GM12878 (cell line): Measurements from ENCODE around the gene NRIP3.

ENCODE experiments used
- ETV6 ChIP-seq, 2 experiments: fragments of 450-650 bp in 1 of 2; IDR thresholded peaks in 1 of 2; conservative IDR thresholded peaks in 1 of 2; 2 replicates each; pipeline ENCODE4 v1.6.1; 2014; ENCODE audit warnings: antibody characterized with exemption in 1 of 2, borderline replicate concordance in 1 of 2, low read depth in 1 of 2, mild to moderate bottlenecking in 1 of 2, moderate library complexity in 1 of 2
- SIN3A ChIP-seq: IDR thresholded peaks from 2 replicates; pipeline ENCODE4 v1.6.1; 2012; ENCODE audit warnings: low read depth, low read length, improper control_type of control experiment
- ZNF207 ChIP-seq: fragments of 450-650 bp; IDR thresholded peaks from 2 replicates; pipeline ENCODE4 v1.6.1; 2014; ENCODE audit warnings: antibody characterized with exemption, mild to moderate bottlenecking, borderline replicate concordance

DNA sequence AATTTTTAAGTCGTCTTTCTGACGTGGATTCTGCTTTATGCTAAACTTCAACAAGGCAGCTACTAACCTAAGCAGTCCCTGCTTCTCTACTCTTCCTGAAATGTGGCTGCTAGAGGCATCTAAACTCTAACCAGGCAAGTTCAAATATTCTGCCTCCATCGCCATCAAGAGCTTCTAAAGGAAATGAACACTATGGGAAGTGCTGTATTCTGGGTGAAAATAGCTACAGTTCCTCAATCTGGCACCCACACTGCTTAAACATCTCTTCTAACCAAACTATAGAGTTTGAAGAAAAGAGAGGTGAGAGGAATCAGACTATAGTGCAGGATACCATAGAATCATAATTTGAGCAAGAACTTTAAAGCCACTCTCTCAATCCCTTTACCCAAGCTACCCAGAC lies 6.3 kb downstream of the NRIP3 start:
- TF ChIP-seq ZNF207 (no peak), SIN3A (no peak), ETV6 (conservative IDR thresholded peaks at IDR 0.05 in 1 of 2, IDR thresholded peaks at IDR 0.05 in 1 of 2; ENCODE audit: borderline replicate concordance in 1 of 2, low read depth in 1 of 2) (no peak)
